KMS-11 (cell line): ENCODE results near the gene GPHN.

ENCODE experiments used
- H2AFZ ChIP-seq: fragments of 200-600 bp; sonication (generic); 2 replicates; pipeline ENCODE4 v1.6.1; 2016; ENCODE audit warnings: antibody characterized with exemption, mixed run types, low read depth
- H3K27ac ChIP-seq: fragments of 200-600 bp; sonication (generic); 2 replicates; pipeline ENCODE4 v1.6.1; 2016; ENCODE audit warnings: mild to moderate bottlenecking, mixed run types
- H3K27me3 ChIP-seq: fragments of 200-600 bp; sonication (generic); 2 replicates; pipeline ENCODE4 v1.6.1; 2017; ENCODE audit warnings: mild to moderate bottlenecking, low read depth, mixed run types, moderate library complexity; ENCODE audit not compliant: insufficient read depth
- H3K36me3 ChIP-seq: fragments of 200-600 bp; sonication (generic); 2 replicates; pipeline ENCODE4 v1.6.1; 2017; ENCODE audit warnings: mild to moderate bottlenecking, mixed run types; ENCODE audit not compliant: insufficient read depth
- H3K4me1 ChIP-seq: fragments of 200-600 bp; sonication (generic); 2 replicates; pipeline ENCODE4 v1.6.1; 2016; ENCODE audit warnings: mild to moderate bottlenecking, low read depth, mixed run types; ENCODE audit not compliant: poor library complexity, severe bottlenecking
- H3K4me2 ChIP-seq: fragments of 200-600 bp; sonication (generic); 2 replicates; pipeline ENCODE4 v1.7.0; 2016; ENCODE audit warnings: mild to moderate bottlenecking, mixed run types
- H3K4me3 ChIP-seq: fragments of 200-600 bp; sonication (generic); IDR thresholded peaks from 2 replicates; pipeline ENCODE4 v1.6.1; 2017; ENCODE audit warnings: low read depth, low read length, mixed read lengths; ENCODE audit not compliant: insufficient read depth
- H3K79me2 ChIP-seq: fragments of 200-600 bp; sonication (generic); 2 replicates; pipeline ENCODE4 v1.6.1; 2016; ENCODE audit warnings: low read depth, mixed run types; ENCODE audit not compliant: insufficient read depth
- H3K9ac ChIP-seq: fragments of 200-600 bp; sonication (generic); 2 replicates; pipeline ENCODE4 v1.6.1; 2016; ENCODE audit warnings: mild to moderate bottlenecking, mixed run types
- H4K20me1 ChIP-seq: fragments of 200-600 bp; sonication (generic); 2 replicates; pipeline ENCODE4 v1.6.1; 2016; ENCODE audit warnings: mild to moderate bottlenecking, mixed run types; ENCODE audit not compliant: insufficient read depth
- CTCF ChIP-seq: fragments of 200-600 bp; sonication (generic); conservative IDR thresholded peaks from 2 replicates; pipeline ENCODE4 v1.6.1; 2017; ENCODE audit warnings: low read depth, mild to moderate bottlenecking, antibody characterized with exemption, low read length, moderate library complexity, mixed read lengths

Gene GPHN

GRCh38 chr14:66965831-66966230 is 457.9 kb downstream of the GPHN start:
- no peak for TF ChIP-seq CTCF
- H3K36me3 ChIP-seq = no peaks in the 10 kb centered on the region
- H2AFZ ChIP-seq = no peak overlapping the region
- H3K4me3 ChIP-seq = no peak overlapping the region
- no peak overlapping the region for H3K9ac ChIP-seq
- H4K20me1 ChIP-seq = no peaks in the 10 kb centered on the region
- H3K4me1 ChIP-seq = no peaks in the 10 kb centered on the region
- no peaks in the 10 kb centered on the region for H3K79me2 ChIP-seq
- no peak overlapping the region for H3K4me2 ChIP-seq
- no peaks in the 10 kb centered on the region for H3K27me3 ChIP-seq
- no peak overlapping the region for H3K27ac ChIP-seq

- Histone ChIP-seq H3K36me3 (no peaks in the 10 kb centered on the region), H3K79me2 (no peaks in the 10 kb centered on the region), H2AFZ (no peak overlapping the region), H4K20me1 (no peaks in the 10 kb centered on the region), H3K4me2 (no peak overlapping the region), H3K9ac (no peak overlapping the region), H3K27me3 (no peaks in the 10 kb centered on the region), H3K4me3 (no peak overlapping the region), H3K4me1 (no peaks in the 10 kb centered on the region), H3K27ac (no peak overlapping the region)
- no peak for TF ChIP-seq CTCF
These were observed 464.5 kb downstream of the GPHN start for GRCh38 chr14:66972469-66972868.

GRCh38 chr14:66974397-66975025 is 466.6 kb downstream of the GPHN start:
- TF ChIP-seq CTCF = no peak
- Histone ChIP-seq H3K9ac (no peak overlapping the region), H3K27me3 (no peaks in the 10 kb centered on the region), H3K4me2 (no peak overlapping the region), H3K4me1 (no peaks in the 10 kb centered on the region), H3K4me3 (no peak overlapping the region), H3K27ac (no peak overlapping the region), H4K20me1 (no peaks in the 10 kb centered on the region), H3K79me2 (no peaks in the 10 kb centered on the region), H2AFZ (no peak overlapping the region), H3K36me3 (no peaks in the 10 kb centered on the region)

GRCh38 chr14:66975251-66975650 is 467.3 kb downstream of the GPHN start:
- no peak overlapping the region for H3K9ac ChIP-seq
- no peak for TF ChIP-seq CTCF

More at GRCh38 chr14:66975251-66975650, 467.3 kb downstream of the GPHN start:
- H3K27me3 ChIP-seq = no peaks in the 10 kb centered on the region
- no peaks in the 10 kb centered on the region for H4K20me1 ChIP-seq
- H3K36me3 ChIP-seq = no peaks in the 10 kb centered on the region
- no peaks in the 10 kb centered on the region for H3K4me1 ChIP-seq
- no peak overlapping the region for H2AFZ ChIP-seq
- H3K79me2 ChIP-seq = no peaks in the 10 kb centered on the region
- H3K4me3 ChIP-seq = no peak overlapping the region
- no peak overlapping the region for H3K27ac ChIP-seq
- H3K4me2 ChIP-seq = no peak overlapping the region
